ENCODE results near the gene KLHL6. TPM values are rescaled to one million over a fixed set of nuclear protein-coding genes. Genes with fewer than 3 reads are reported as not detected.
"Not testable (repeated sequence)": the region's sequence is repeated elsewhere in the genome, so short reads cannot be mapped to it uniquely, and the experiment has no call there.

The KLHL6 gene
- total and polyA plus RNA-seq, 12 donors: 0.34 to 7.5 (median 2.5) TPM

DNA sequence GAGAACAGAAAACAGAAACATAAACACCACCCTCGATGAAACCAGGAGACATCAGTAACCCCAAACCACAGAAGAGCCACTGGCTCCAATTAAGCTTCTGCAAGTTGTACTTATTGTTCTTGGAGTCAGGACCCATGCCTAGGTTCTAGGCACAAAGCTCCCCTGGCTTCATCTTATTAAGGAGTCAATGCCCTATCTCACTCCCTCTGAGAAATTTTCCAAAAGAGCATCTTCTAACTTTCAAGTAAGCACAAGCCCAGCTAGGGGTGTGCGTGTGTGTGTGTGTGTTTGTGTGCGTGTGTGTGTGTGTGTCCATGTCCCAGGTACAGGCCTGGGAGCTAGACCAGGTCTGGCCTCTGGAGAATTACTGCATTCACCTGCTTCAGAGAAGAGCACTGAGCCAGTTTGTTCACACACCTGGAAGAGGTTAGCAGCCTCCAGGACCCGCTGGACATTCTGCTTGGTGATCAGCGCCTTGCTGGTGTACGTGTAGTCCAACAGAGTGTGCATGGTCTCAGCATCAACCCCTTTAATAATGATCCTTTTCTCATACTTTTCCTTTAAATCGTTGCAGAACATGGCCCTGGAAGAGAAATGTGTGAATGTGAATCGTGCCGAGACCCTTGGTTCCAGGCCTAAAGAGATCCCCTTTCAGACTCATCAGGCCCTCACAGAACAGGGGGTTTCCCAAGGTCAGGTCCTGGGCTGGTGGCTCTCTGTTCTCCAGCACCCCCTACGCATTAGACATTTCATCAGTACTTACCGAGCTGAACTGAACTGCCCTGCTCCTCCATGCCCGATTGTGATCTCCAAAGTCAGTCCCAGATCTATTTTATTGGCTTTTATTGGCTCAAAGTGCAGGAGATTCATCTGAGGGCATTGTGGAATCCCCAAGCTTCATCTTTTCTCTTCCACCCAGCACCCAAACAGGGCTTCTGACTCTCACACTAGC is 27.8 kb downstream of the KLHL6 start:
- peak in 1 of 7 donors; percentile 34 for DNase-seq
- Histone ChIP-seq H3K27me3 (no peaks in the 10 kb centered on the region), H3K4me3 (no peak overlapping the region), H3K36me3 (replicated peaks in 1 of 2) (no peaks in the 10 kb centered on the region), H3K4me1 (replicated peaks in 1 of 2) (no peaks in the 10 kb centered on the region), H3K9me3 (replicated peaks in 1 of 3) (no peaks in the 10 kb centered on the region), H3K27ac (no peak overlapping the region)
- intact Hi-C loops (cut with DNase I): no loop called here
- TF ChIP-seq, protein P1, sequence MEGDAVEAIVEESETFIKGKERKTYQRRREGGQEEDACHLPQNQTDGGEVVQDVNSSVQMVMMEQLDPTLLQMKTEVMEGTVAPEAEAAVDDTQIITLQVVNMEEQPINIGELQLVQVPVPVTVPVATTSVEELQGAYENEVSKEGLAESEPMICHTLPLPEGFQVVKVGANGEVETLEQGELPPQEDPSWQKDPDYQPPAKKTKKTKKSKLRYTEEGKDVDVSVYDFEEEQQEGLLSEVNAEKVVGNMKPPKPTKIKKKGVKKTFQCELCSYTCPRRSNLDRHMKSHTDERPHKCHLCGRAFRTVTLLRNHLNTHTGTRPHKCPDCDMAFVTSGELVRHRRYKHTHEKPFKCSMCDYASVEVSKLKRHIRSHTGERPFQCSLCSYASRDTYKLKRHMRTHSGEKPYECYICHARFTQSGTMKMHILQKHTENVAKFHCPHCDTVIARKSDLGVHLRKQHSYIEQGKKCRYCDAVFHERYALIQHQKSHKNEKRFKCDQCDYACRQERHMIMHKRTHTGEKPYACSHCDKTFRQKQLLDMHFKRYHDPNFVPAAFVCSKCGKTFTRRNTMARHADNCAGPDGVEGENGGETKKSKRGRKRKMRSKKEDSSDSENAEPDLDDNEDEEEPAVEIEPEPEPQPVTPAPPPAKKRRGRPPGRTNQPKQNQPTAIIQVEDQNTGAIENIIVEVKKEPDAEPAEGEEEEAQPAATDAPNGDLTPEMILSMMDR (IDR thresholded peaks at IDR 0.05): no peak
- TF ChIP-seq POLR2A (IDR thresholded peaks at IDR 0.05): no peak
- WGBS, 4 donors: 78 to 89% (median 86%) methylated on average over 9 to 12 of the region's 12 CpGs

DNA sequence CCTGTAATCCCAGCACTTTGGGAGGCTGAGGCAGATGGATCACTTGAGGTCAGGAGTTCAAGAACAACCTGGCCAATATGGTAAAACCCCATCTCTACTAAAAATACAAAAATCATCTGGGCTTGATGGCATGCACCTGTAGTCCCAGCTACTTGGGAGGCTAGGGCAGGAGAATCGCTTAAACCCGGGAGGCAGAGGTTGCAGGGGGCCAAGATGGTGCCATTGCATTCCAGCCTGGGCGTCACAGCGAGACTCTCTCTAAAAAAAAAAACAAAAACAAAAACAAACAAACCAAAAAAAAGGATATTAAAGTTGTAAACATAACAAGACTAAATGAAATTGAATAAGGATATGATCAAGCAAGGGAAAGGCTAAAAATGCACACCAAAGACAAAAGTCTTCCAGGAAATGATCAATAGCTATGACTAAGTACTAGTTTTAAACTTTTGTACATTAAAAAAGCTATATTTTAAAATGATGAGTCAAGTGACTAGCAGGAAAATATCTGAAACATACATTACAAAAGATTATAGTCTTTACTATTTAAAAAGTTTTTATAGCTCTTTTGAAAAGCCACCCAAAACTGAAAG is 28.6 kb downstream of the KLHL6 start:
- intact Hi-C loops (cut with DNase I): no loop called here
- TF ChIP-seq, protein P1 (IDR thresholded peaks at IDR 0.05): no peak
- TF ChIP-seq POLR2A (IDR thresholded peaks at IDR 0.05): no peak
- no peak overlapping the region for H3K27ac ChIP-seq
- no peaks in the 10 kb centered on the region for H3K36me3 ChIP-seq (replicated peaks in 1 of 2)
- 92 to 99% (median 97%) methylated on average over 4 of the region's 4 CpGs for WGBS, 4 donors
- H3K9me3 ChIP-seq (replicated peaks in 1 of 3): no peaks in the 10 kb centered on the region
- H3K27me3 ChIP-seq: no peaks in the 10 kb centered on the region
- H3K4me3 ChIP-seq: no peak overlapping the region
- no peaks in the 10 kb centered on the region for H3K4me1 ChIP-seq (replicated peaks in 1 of 2)
- peak in 1 of 7 donors; percentile 2 for DNase-seq

DNA sequence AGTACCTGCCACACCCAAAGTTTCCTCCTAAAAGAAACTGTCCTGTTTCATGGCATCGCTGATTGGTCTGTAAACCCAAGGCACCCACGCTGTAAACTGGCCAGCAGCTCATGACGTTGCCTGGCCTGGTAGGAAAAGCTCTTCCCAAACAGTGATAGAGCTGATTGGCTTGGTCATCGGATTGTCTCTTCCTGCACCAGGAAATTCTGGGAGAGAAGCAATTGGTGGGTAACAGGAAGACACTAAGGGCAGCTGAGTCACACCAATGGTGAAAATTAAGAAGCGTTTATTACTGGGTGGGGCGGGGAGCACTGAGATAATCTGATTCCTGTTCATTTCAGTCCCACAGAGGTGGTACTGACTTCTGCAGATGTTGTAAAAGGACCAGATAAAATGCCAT is 31.0 kb downstream of the KLHL6 start:
- no peaks in the 10 kb centered on the region for H3K36me3 ChIP-seq (replicated peaks in 1 of 2)
- TF ChIP-seq POLR2A (IDR thresholded peaks at IDR 0.05): no peak
- TF ChIP-seq, protein P1 (IDR thresholded peaks at IDR 0.05): no peak
- no peak for DNase-seq
- H3K4me3 ChIP-seq: no peak overlapping the region
- no peak overlapping the region for H3K27ac ChIP-seq
- H3K27me3 ChIP-seq: no peaks in the 10 kb centered on the region
- intact Hi-C loops (cut with DNase I): no loop called here
- H3K4me1 ChIP-seq (replicated peaks in 1 of 2): no peaks in the 10 kb centered on the region
- no peaks in the 10 kb centered on the region for H3K9me3 ChIP-seq (replicated peaks in 1 of 3)
- WGBS, 4 donors: 86 to 94% (median 87%) methylated on average over 6 of the region's 6 CpGs

DNA sequence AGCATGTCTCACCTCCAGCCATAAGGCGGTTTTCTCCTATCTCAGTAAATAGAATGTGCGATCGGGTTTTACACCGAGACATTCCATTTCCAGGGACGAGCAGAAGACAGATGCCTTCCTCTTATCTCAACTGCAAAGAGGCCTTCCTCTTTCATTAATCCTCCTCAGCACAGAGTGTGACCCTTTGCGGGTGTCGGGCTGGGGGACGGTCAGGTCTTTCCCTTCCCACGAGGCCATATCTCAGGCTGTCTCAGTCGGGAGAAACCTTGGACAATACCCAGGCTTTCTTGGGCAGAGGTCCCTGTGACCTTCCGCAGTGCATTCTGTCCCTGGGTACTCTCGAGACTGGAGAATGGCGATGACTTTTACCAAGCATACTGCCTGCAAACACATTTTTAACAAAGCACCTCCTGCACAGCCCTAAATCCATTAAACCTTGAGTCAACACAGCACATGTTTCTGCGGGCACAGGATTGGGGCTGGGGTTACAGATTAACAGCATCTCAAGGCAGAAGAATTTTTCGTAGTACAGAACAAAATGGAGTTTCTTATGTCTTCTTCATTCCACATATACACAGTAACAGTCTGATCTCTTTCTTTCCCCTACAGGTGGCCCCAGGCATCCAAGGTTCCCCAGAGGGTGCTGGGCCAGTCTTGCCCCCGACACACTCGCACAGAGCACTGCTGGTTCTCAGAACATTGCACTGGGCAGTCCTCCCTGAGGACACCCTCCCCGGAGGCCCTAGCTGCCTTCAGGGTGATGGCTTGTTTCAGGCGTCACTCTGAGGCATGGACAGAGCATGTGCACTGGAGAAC is 34.6 kb downstream of the KLHL6 start:
- H3K4me1 ChIP-seq (replicated peaks in 1 of 2); H3K27me3 ChIP-seq; H3K36me3 ChIP-seq (replicated peaks in 1 of 2); H3K9me3 ChIP-seq (replicated peaks in 1 of 3); H3K4me3 ChIP-seq; intact Hi-C loops (cut with DNase I); H3K27ac ChIP-seq: not testable (repeated sequence)
- 55 to 62% (median 56%) methylated on average over 12 to 19 of the region's 19 CpGs for WGBS, 4 donors
- peak in 1 of 7 donors; percentile 5 for DNase-seq

DNA sequence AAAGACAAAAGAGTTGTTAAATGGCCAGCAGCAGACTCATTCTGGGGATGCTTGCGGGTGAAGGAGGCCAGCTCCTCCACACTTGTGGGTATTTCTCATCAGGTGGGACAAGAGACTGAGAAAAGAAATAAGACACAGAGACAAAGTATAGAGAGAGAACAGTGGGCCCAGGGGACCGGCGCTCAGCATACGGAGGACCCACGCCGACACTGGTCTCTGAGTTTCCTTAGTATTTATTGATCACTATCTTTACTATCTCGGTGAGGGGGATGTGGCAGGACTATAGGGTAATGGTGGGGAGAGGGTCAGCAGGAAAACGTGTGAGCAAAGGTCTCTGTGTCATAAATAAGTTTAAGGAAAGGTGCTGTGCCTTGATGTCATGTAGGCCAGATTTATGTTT is 35.2 kb downstream of the KLHL6 start:
- H3K4me3 ChIP-seq; H3K27ac ChIP-seq; H3K27me3 ChIP-seq; H3K36me3 ChIP-seq (replicated peaks in 1 of 2); intact Hi-C loops (cut with DNase I); H3K4me1 ChIP-seq (replicated peaks in 1 of 2); H3K9me3 ChIP-seq (replicated peaks in 1 of 3): not testable (repeated sequence)
- peak in 1 of 7 donors; percentile 4 for DNase-seq
- WGBS, 4 donors: 77 to 86% (median 81%) methylated on average over 8 of the region's 8 CpGs

Data from adrenal gland (tissue), 12 donors.